Fibroblast of the aortic adventitia (primary cell): ENCODE results near the gene ST14. TPM values are rescaled to one million over a fixed set of nuclear protein-coding genes. Genes with fewer than 3 reads are reported as not detected.
A peak's percentile ranks its signal among the peaks of the same experiment; 100 is the strongest.

Source experiments
- DNase-seq: peaks from one replicate; pipeline ENCODE4 v3.0.0-alpha.2; 2010; ENCODE audit warnings: low read depth
- H3K4me3 ChIP-seq: 2 replicates; pipeline ENCODE4 v1.5.1; 2011; ENCODE audit warnings: low read depth, mild to moderate bottlenecking, control low read depth, low read length, moderate library complexity
- total RNA-seq: library from RNA; depleted of rRNA; stranded (reverse); fragments of >200 nt; gene quantifications from 2 replicates; pipeline ENCODE4 v1.2.3, GENCODE V29; 2012; ENCODE audit warnings: low replicate concordance
- TF ChIP-seq, protein P1 (sequence below): IDR thresholded peaks from 2 replicates; pipeline ENCODE4 v1.5.1; 2011; ENCODE audit warnings: mild to moderate bottlenecking, low read length, control low read depth, inconsistent platforms; ENCODE audit not compliant: insufficient read depth

ST14 gene
- total RNA-seq, 1 donor: 0.09 TPM

DNA sequence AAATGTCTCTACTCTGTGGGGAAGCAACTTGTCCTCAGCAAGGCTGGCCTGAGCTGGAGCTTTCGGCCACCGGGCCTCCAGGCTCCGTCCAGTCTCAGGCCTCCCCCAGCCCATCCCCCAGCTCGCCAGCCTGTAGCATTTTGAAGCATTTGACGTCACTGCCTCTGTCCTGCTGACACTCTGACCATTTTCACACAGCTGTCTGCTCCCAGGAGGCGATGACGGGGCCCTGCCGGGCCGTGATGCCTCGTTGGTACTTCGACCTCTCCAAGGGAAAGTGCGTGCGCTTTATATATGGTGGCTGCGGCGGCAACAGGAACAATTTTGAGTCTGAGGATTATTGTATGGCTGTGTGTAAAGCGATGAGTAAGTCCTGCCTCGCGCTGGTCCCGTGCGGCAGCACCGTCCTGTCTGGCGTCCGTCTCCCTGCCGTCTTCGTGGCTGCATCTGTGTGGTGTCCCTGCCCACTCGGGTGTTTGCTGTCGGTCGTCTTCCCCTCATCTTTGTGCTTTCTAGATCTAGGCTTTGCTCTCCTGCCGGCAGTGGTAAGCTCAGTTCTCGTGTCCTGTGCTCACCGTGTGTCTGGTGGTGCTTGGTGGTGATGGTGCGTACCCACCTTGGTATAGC is 36.1 kb upstream of the ST14 start:
- H3K4me3 ChIP-seq: no peak overlapping the region
- TF ChIP-seq, protein P1, sequence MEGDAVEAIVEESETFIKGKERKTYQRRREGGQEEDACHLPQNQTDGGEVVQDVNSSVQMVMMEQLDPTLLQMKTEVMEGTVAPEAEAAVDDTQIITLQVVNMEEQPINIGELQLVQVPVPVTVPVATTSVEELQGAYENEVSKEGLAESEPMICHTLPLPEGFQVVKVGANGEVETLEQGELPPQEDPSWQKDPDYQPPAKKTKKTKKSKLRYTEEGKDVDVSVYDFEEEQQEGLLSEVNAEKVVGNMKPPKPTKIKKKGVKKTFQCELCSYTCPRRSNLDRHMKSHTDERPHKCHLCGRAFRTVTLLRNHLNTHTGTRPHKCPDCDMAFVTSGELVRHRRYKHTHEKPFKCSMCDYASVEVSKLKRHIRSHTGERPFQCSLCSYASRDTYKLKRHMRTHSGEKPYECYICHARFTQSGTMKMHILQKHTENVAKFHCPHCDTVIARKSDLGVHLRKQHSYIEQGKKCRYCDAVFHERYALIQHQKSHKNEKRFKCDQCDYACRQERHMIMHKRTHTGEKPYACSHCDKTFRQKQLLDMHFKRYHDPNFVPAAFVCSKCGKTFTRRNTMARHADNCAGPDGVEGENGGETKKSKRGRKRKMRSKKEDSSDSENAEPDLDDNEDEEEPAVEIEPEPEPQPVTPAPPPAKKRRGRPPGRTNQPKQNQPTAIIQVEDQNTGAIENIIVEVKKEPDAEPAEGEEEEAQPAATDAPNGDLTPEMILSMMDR: no peak
- no peak for DNase-seq

DNA sequence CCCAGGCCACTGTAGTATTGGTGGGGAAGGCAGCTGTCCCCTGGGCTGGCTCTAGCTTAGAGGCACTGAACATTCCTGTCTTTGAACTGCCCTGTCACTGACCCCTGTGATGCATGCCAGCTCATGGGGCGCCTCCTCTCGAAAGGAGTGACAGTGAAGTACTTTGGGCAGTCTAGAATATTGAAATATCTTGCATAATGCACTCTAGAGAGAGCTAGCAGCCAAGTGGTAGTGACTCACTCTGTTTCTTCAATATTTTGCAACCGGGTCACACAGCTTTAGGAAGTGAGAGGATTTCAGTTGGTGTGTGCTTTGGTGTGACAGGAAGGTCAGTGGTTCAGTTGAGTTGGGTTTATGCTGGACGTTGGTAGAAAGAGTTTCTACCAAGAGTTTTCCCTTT is 35.5 kb upstream of the ST14 start:
- TF ChIP-seq, protein P1: no peak
- peak; percentile 94 for DNase-seq
- H3K4me3 ChIP-seq: no peak overlapping the region

DNA sequence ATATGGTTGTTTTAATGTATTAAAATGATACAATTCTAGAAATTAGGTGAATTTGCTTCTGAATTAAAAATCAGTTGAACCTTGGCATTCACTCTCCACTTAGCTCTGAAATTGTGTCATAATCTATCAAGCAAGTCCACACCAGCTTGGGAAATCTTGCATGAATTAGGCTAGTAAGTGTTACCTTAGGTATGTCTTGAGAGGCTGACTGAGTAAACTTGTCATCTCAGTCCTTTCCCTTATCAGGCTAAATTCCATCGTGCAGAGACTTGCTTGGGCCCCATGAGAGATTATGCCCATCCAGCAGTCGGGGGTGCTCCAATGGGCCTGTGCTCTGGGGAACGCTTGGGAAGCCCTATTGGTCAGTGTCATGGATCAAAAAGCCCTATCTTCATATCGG is 33.9 kb upstream of the ST14 start:
- H3K4me3 ChIP-seq: no peak overlapping the region
- TF ChIP-seq, protein P1: no peak
- DNase-seq: no peak

DNA sequence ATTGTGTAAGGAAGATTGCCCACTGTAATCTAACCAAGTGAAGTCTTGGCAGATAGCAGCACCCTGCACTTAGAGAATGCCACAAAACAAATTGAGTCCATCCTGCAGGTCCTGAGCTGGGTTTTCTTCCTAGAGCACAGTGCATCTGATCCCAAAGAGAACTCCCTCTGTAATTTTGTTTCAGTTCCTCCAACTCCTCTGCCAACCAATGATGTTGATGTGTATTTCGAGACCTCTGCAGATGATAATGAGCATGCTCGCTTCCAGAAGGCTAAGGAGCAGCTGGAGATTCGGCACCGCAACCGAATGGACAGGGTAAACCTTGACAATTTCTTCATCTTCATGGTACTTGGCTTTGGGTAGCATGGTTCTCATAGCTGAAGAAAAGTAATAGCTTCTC is 33.1 kb upstream of the ST14 start:
- TF ChIP-seq, protein P1: no peak
- no peak for DNase-seq
- H3K4me3 ChIP-seq: no peak overlapping the region

DNA sequence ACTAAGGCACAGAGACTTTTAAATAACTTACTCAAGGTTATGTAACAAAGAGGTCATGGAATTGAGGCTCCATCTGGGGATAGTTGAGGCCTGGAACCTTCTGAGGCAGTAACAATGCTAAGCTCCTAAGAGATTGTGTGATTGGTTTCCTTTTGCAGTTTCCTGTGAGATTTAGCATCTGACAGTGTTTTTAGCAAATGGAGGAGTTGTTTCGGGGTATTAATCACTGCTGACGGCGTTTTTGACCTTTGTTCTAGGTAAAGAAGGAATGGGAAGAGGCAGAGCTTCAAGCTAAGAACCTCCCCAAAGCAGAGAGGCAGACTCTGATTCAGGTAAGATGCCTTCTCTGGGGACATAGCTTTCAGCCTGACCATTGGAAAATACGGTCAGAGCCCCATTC is 32.1 kb upstream of the ST14 start:
- no peak overlapping the region for H3K4me3 ChIP-seq
- no peak for DNase-seq
- TF ChIP-seq, protein P1: no peak

DNA sequence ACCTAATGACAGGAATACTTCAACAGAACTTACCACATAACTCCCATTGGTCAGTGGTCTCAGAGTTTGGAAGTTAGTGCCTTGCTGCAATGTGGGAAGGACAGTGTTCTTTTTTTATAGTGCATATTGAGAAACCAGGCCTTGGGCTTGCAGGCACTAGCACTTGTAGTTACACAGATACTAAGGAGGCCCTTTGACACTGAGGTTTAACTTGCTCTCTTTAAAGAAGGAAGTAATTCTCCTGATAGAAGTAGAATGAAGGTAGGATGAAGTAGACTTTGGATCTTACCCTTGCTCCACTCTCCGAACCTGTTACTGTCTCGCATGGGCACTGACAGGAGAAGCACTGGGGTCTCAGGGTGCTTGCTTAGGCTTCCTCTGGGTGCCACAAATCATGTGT is 31.0 kb upstream of the ST14 start:
- TF ChIP-seq, protein P1: no peak
- no peak for DNase-seq
- H3K4me3 ChIP-seq: no peak overlapping the region

DNA sequence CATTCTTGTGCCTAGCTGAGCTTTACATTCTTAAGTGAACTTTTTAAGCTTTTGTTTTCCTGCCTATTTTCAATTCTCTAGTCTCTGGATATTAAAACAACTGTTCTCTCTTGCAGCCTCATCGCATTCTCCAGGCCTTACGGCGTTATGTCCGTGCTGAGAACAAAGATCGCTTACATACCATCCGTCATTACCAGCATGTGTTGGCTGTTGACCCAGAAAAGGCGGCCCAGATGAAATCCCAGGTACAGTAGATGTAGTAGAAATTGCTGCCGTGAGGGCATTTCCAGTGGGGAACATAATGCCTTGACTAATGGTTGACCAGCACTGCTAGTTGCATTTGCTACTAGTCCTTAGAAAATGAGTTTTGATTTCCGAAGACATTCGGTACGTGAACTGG is 29.7 kb upstream of the ST14 start:
- DNase-seq: no peak
- TF ChIP-seq, protein P1: no peak
- no peak overlapping the region for H3K4me3 ChIP-seq
